WERI-Rb-1 (cell line): ENCODE results near the gene RPL12.

Source experiments
- DNase-seq: peaks from one replicate; pipeline ENCODE4 v3.0.0-alpha.2; 2020
- H3K27ac ChIP-seq: fragments of 250-450 bp; sonication (Bioruptor Pico); 2 replicates; pipeline ENCODE4 v1.5.1; 2020; ENCODE audit warnings: mild to moderate bottlenecking, moderate library complexity
- H3K27me3 ChIP-seq: fragments of 250-450 bp; sonication (Bioruptor Pico); 2 replicates; pipeline ENCODE4 v1.5.1; 2021; ENCODE audit warnings: mild to moderate bottlenecking, low read depth, moderate library complexity; ENCODE audit not compliant: insufficient read depth, severe bottlenecking
- H3K36me3 ChIP-seq: fragments of 250-450 bp; sonication (Bioruptor Pico); 2 replicates; pipeline ENCODE4 v1.5.1; 2020; ENCODE audit warnings: mild to moderate bottlenecking, moderate library complexity
- H3K4me3 ChIP-seq: 2 replicates; pipeline ENCODE4 v1.5.1; 2011; ENCODE audit warnings: low read depth, mild to moderate bottlenecking, control low read depth, low read length
- H3K9me3 ChIP-seq: fragments of 250-450 bp; sonication (Bioruptor Pico); 2 replicates; pipeline ENCODE4 v1.5.1; 2021; ENCODE audit warnings: mild to moderate bottlenecking, moderate library complexity; ENCODE audit not compliant: severe bottlenecking
- TF ChIP-seq, protein P1 (sequence below): IDR thresholded peaks from 2 replicates; pipeline ENCODE4 v1.5.1; 2011; ENCODE audit warnings: low read depth, mild to moderate bottlenecking, control low read depth, inconsistent platforms, low read length

The RPL12 gene

DNA sequence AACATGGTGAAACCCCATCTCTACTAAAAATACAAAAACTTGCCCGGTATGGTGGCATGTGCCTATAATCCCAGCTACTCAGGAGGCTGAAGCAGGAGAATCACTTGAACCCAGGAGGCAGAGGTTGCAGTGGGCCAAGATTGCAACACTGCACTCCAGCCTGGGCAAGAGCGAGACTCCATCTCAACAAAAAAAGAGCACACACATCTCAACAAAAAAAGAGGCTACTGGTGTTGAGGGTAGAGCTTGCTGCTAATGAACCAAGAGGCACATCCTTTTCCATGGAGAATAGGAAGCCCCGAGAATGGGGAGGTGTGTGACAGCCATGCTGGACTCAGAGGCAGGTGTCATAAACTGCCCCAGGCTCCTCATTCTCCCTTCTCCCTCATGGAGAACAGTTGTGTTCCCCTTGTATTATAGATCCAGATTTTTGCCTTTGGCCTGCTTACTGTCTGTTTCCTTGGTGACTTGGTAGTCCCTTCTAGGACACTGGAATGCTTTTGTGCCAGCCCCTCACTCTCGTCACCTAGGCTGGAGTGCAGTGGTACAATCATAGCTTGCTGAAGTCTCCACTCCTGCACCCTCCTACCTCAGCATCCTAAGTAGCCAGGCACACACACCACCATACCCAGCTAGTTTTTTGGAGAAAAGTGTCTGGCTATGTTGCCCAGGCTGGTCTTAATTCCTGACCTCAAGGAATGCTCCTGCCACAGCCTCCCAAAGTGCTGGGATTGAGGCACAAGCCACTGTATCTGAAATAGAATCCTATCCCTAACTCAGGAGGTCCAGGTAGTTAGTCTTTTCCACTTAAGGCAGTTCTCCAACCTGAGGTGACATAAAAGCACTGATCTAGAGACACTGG lies 5.1 kb downstream of the RPL12 start:
- TF ChIP-seq, protein P1, sequence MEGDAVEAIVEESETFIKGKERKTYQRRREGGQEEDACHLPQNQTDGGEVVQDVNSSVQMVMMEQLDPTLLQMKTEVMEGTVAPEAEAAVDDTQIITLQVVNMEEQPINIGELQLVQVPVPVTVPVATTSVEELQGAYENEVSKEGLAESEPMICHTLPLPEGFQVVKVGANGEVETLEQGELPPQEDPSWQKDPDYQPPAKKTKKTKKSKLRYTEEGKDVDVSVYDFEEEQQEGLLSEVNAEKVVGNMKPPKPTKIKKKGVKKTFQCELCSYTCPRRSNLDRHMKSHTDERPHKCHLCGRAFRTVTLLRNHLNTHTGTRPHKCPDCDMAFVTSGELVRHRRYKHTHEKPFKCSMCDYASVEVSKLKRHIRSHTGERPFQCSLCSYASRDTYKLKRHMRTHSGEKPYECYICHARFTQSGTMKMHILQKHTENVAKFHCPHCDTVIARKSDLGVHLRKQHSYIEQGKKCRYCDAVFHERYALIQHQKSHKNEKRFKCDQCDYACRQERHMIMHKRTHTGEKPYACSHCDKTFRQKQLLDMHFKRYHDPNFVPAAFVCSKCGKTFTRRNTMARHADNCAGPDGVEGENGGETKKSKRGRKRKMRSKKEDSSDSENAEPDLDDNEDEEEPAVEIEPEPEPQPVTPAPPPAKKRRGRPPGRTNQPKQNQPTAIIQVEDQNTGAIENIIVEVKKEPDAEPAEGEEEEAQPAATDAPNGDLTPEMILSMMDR = no peak
- Histone ChIP-seq H3K4me3 (no peak overlapping the region), H3K36me3 (peaks cover 100% of the 10 kb centered on the region), H3K27me3 (no peaks in the 10 kb centered on the region), H3K9me3 (peaks cover 20% of the 10 kb centered on the region), H3K27ac (no peak overlapping the region)
- DNase-seq = no peak

DNA sequence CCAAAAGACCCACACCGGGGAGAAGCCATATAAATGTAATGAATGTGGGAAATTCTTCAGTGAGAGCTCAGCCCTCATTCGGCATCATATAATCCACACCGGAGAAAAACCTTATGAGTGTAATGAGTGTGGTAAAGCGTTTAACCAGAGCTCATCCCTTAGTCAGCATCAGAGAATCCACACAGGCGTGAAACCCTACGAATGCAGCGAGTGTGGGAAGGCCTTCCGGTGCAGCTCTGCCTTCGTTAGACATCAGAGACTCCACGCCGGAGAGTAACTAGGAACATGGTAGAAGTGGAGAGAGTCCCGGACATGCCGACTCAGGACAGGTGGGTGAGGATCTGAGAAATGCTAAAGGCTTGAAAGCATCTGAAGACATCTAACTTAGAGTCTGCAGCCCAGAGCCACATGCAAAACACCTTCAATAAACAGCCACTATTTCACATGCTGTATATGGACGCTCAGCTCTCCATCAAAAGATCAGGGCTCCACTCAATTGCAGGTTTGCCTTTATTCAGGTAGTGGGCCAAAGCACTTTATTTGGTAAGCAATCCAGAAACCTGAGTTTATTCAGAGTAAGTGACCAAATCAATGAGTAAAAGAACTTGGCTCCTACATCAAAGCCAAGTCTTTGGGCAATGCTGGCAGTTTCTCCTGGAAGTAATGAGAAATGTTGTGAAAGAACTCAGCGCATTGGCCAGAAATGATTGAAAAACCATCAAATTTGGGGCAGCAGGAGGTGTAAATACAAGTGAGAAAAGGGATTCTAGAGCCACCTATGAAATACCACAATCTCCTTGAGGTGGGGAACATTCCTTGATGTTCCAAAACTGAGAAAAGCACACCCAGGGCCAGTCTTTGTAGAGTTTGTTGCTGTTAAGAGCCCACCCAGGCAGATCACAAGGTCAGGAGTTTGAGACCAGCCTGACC lies 6.0 kb downstream of the RPL12 start:
- Histone ChIP-seq H3K4me3 (no peak overlapping the region), H3K9me3 (peaks cover 20% of the 10 kb centered on the region), H3K27me3 (no peaks in the 10 kb centered on the region), H3K36me3 (peaks cover 96% of the 10 kb centered on the region), H3K27ac (no peak overlapping the region)
- DNase-seq = no peak
- TF ChIP-seq, protein P1 = no peak

DNA sequence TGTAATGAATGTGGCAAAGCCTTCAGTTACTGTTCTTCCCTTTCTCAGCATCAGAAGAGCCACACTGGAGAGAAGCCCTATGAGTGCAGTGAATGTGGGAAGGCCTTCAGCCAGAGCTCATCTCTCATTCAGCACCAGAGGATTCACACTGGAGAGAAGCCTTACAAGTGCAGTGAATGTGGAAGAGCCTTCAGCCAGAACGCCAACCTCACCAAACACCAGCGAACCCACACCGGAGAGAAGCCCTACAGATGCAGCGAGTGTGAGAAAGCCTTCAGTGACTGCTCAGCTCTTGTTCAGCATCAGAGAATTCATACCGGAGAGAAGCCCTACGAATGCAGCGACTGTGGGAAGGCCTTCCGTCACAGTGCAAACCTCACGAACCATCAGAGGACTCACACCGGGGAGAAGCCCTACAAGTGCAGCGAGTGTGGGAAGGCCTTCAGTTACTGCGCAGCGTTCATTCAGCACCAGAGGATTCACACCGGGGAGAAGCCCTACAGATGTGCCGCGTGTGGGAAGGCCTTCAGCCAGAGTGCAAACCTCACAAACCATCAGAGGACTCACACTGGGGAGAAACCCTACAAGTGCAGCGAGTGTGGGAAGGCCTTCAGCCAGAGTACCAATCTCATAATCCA lies 6.8 kb downstream of the RPL12 start:
- H3K36me3 ChIP-seq = peaks cover 92% of the 10 kb centered on the region
- DNase-seq = no peak
- no peaks in the 10 kb centered on the region for H3K27me3 ChIP-seq
- H3K4me3 ChIP-seq = no peak overlapping the region
- TF ChIP-seq, protein P1 = no peak
- no peak overlapping the region for H3K27ac ChIP-seq
- H3K9me3 ChIP-seq = peaks cover 20% of the 10 kb centered on the region

GRCh38 chr9:127438394-127438793 lies 12.8 kb downstream of the RPL12 start:
- Histone ChIP-seq H3K9me3 (peaks cover 7% of the 10 kb centered on the region), H3K27me3 (no peaks in the 10 kb centered on the region), H3K27ac (peak overlapping the region; percentile 34), H3K4me3 (no peak overlapping the region), H3K36me3 (peaks cover 92% of the 10 kb centered on the region)
- TF ChIP-seq, protein P1 = no peak
- no peak for DNase-seq

GRCh38 chr9:127437497-127438264 lies 13.5 kb downstream of the RPL12 start:
- no peak for DNase-seq
- Histone ChIP-seq H3K27ac (peak overlapping the region; percentile 34), H3K9me3 (peaks cover 5% of the 10 kb centered on the region), H3K27me3 (no peaks in the 10 kb centered on the region), H3K4me3 (no peak overlapping the region), H3K36me3 (peaks cover 92% of the 10 kb centered on the region)
- TF ChIP-seq, protein P1 = peak; percentile 55
